GM23338 (cell line): Measurements from ENCODE around the gene WDR37.

Source experiments
- CREB1 ChIP-seq: fragments of 250-450 bp; sonication (Bioruptor Pico); IDR thresholded peaks from 2 replicates; pipeline ENCODE4 v1.5.0; 2020; ENCODE audit warnings: low read depth, mild to moderate bottlenecking, moderate library complexity
- CTCF ChIP-seq, 2 experiments: fragments of 200-600 bp in 1 of 2; sonication (generic) in 1 of 2; conservative IDR thresholded peaks; 2 replicates each; pipeline versions ENCODE4 v1.5.1 to v1.6.1; 2016 to 2017; ENCODE audit warnings: antibody characterized with exemption in 2 of 2, low read depth in 2 of 2, mild to moderate bottlenecking in 2 of 2, moderate library complexity in 1 of 2
- EZH2 ChIP-seq: fragments of 200-600 bp; sonication (generic); IDR thresholded peaks from one replicate; pipeline ENCODE4 v1.8.0; 2017; ENCODE audit warnings: antibody characterized with exemption, mild to moderate bottlenecking, low read depth; ENCODE audit not compliant: unreplicated experiment
- EZH2phosphoT487 ChIP-seq: fragments of 200-600 bp; sonication (generic); IDR thresholded peaks from one replicate; pipeline ENCODE4 v1.8.1; 2018; ENCODE audit warnings: antibody characterized with exemption; ENCODE audit not compliant: unreplicated experiment
- JUNB ChIP-seq: IDR thresholded peaks from one replicate; pipeline ENCODE4 v1.6.1; 2016; ENCODE audit warnings: antibody characterized with exemption; ENCODE audit not compliant: unreplicated experiment
- POLR2AphosphoS5 ChIP-seq: IDR thresholded peaks from 2 replicates; pipeline ENCODE4 v1.6.1; 2016; ENCODE audit warnings: antibody characterized with exemption, low read depth
- REST ChIP-seq: IDR thresholded peaks from one replicate; pipeline ENCODE4 v1.6.1; 2018; ENCODE audit warnings: antibody characterized with exemption; ENCODE audit not compliant: unreplicated experiment
- STAT1 ChIP-seq: IDR thresholded peaks from one replicate; pipeline ENCODE4 v1.6.1; 2016; ENCODE audit warnings: antibody characterized with exemption; ENCODE audit not compliant: unreplicated experiment
- ZNF331 ChIP-seq: fragments of 250-450 bp; sonication (Bioruptor Pico); IDR thresholded peaks from 2 replicates; pipeline ENCODE4 v1.5.0; 2020; ENCODE audit warnings: low read depth, mild to moderate bottlenecking, moderate library complexity

GRCh38 chr10:1036341-1036791, 19.8 kb upstream of the WDR37 start:
- TF ChIP-seq EZH2 (no peak), CTCF (conservative IDR thresholded peaks at IDR 0.05; ENCODE audit: low read depth in 2 of 2) (no peak), ZNF331 (CRISPR knock-in tag) (no peak), STAT1 (no peak), CREB1 (no peak), JUNB (no peak), POLR2AphosphoS5 (no peak), REST (no peak), EZH2phosphoT487 (no peak)
